BE2C (cell line): ENCODE data around the gene SLC13A3.

ENCODE experiments used
- DNase-seq: peaks from one replicate; pipeline ENCODE4 v3.0.0-alpha.2; 2020
- H3K27me3 ChIP-seq: fragments of 250-450 bp; sonication (Bioruptor Pico); 2 replicates; pipeline ENCODE4 v1.5.1; 2020; ENCODE audit warnings: mild to moderate bottlenecking
- H3K36me3 ChIP-seq: fragments of 250-450 bp; sonication (Bioruptor Pico); 2 replicates; pipeline ENCODE4 v1.5.1; 2020; ENCODE audit warnings: mild to moderate bottlenecking
- H3K4me1 ChIP-seq: fragments of 250-450 bp; sonication (Bioruptor Pico); 2 replicates; pipeline ENCODE4 v1.5.1; 2020
- H3K4me3 ChIP-seq: 2 replicates; pipeline ENCODE4 v1.5.1; 2011; ENCODE audit warnings: low read depth, low read length
- H3K9me3 ChIP-seq: fragments of 250-450 bp; sonication (Bioruptor Pico); 2 replicates; pipeline ENCODE4 v1.5.1; 2020
- CTCF ChIP-seq: IDR thresholded peaks from 2 replicates; pipeline ENCODE4 v1.5.1; 2012; ENCODE audit warnings: mild to moderate bottlenecking, low read depth, low read length

The SLC13A3 gene

GRCh38 chr20:46689082-46689753 is 38.0 kb upstream of the SLC13A3 start, which contains the start of gene TP53RK:
Gene TP53RK, minus strand, starts transcription at chr20:46689444. Its CDS starts 30 bp downstream, at chr20:46689414.
- peak; percentile 26; the same call in 1 of the 2 replicates for TF ChIP-seq CTCF
- H3K4me3 ChIP-seq, result peak within 1 kb of the TSS; percentile 82
- DNase-seq, result peak; percentile 90
- H3K9me3 ChIP-seq, result no peaks in the 10 kb centered on the region
- H3K27me3 ChIP-seq, result peaks cover 6% of the 10 kb centered on the region
- H3K4me1 ChIP-seq, result no peaks in the 10 kb centered on the region
- peaks cover 25% of the 10 kb centered on the region for H3K36me3 ChIP-seq

GRCh38 chr20:46688151-46689081 is 37.2 kb upstream of the SLC13A3 start:
- DNase-seq, result no peak
- Histone ChIP-seq H3K9me3 (no peaks in the 10 kb centered on the region), H3K27me3 (peaks cover 6% of the 10 kb centered on the region)

DNA sequence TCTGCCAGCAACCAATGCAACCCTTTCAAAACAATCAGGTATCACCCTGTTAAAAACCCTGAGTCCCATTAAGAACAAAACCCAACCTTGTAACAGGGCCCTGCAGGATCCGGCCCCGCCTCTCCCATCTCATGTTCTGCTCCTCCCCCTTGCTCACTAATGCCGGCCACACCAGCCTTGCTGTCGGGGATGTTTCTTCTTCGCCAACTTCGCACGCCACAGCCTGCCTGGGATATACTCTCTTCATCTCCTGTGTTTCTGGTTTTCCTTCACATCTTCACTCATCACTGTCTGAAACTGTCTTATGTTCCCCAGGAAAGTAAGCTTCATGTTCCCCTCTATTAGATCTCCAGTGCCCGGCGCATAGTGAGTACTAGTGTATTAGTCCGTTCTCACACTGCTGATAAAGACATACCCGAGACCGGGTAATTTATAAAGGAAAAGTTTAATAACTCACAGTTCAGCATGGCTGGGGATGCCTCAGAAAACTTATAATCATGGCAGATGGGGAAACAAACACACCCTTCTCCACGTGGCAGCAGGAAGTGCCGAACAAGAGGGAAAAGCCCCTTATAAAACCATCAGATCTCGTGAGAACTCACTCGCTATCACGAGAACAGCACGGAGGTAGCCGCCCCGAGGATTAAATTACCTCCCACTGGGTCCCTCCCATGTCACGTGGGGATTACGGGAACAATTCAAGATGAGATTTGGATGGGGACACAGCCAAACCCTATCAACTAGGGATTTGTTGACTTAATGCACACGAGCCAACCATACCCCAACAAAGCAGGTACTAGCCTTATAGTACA is 32.9 kb upstream of the SLC13A3 start:
- Histone ChIP-seq H3K27me3 (no peaks in the 10 kb centered on the region; the same call in 1 of the 2 replicates), H3K4me3 (no peak overlapping the region), H3K36me3 (peaks cover 24% of the 10 kb centered on the region), H3K9me3 (no peaks in the 10 kb centered on the region), H3K4me1 (no peaks in the 10 kb centered on the region)
- DNase-seq, result no peak
- TF ChIP-seq CTCF, result no peak

More at GRCh38 chr20:46688151-46689081, 37.2 kb upstream of the SLC13A3 start:
- no peaks in the 10 kb centered on the region for H3K4me1 ChIP-seq
- H3K4me3 ChIP-seq, result peak overlapping the region; percentile 82
- peaks cover 25% of the 10 kb centered on the region for H3K36me3 ChIP-seq
- TF ChIP-seq CTCF, result no peak

DNA sequence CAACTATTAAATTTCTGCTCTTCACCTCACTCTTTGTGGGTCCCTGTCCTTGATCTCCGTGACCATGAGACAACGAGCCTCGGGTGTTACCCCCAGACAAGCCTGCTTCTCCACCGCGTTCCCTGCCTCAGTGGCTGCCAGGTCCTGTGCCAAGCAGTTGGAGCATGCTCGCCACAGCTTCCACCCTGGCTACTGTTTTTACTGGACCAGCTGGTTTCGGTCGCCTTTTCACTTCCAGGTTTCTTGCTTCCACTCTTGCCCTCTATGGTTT is 32.3 kb upstream of the SLC13A3 start:
- no peak for TF ChIP-seq CTCF
- no peak for DNase-seq
- H3K9me3 ChIP-seq, result no peaks in the 10 kb centered on the region
- H3K4me1 ChIP-seq, result no peaks in the 10 kb centered on the region
- H3K27me3 ChIP-seq, result no peaks in the 10 kb centered on the region
- H3K36me3 ChIP-seq, result peaks cover 20% of the 10 kb centered on the region
- no peak overlapping the region for H3K4me3 ChIP-seq

- DNase-seq, result no peak
- H3K9me3 ChIP-seq, result no peaks in the 10 kb centered on the region
- no peaks in the 10 kb centered on the region for H3K4me1 ChIP-seq
- peaks cover 20% of the 10 kb centered on the region for H3K36me3 ChIP-seq
- no peaks in the 10 kb centered on the region for H3K27me3 ChIP-seq
- TF ChIP-seq CTCF, result no peak
- H3K4me3 ChIP-seq, result no peak overlapping the region
Observed at GRCh38 chr20:46683011-46683667, 31.9 kb upstream of the SLC13A3 start.
